Measurements from ENCODE around the gene TXLNA. TPM values are rescaled to one million over a fixed set of nuclear protein-coding genes. Genes with fewer than 3 reads are reported as not detected.
A peak's percentile ranks its signal among the peaks of the same experiment; 100 is the strongest.

Gene TXLNA
- total RNA-seq, 1 experiment from 2014 or later = 70.2 TPM

GRCh38 chr1:32178380-32179192, 889 bp upstream of the TXLNA start:
- Histone ChIP-seq H3K36me3 (replicated peaks; ENCODE audit: control insufficient read depth, insufficient read depth, low read length) (peaks cover 11% of the 10 kb centered on the region), H3K4me3 (ENCODE audit: insufficient read depth, low read depth, low read length) (no peak overlapping the region; the same call in 1 of the 2 replicates), H3K27me3 (ENCODE audit: control insufficient read depth, insufficient read depth, low read length) (no peaks in the 10 kb centered on the region)
- no peak for DNase-seq

- Histone ChIP-seq H3K4me3 (ENCODE audit: insufficient read depth, low read depth, low read length) (peak overlapping the region; percentile 75), H3K27me3 (ENCODE audit: control insufficient read depth, insufficient read depth, low read length) (no peaks in the 10 kb centered on the region), H3K36me3 (replicated peaks; ENCODE audit: control insufficient read depth, insufficient read depth, low read length) (peaks cover 13% of the 10 kb centered on the region)
- DNase-seq = no peak
Measured at GRCh38 chr1:32179193-32179442, 357 bp upstream of the TXLNA start.

GRCh38 chr1:32180186-32181060, 948 bp downstream of the TXLNA start:
- DNase-seq = peak; percentile 87

GRCh38 chr1:32181065-32181464, 1.6 kb downstream of the TXLNA start:
- H3K4me3 ChIP-seq (ENCODE audit: insufficient read depth, low read depth, low read length) = peak overlapping the region; percentile 75; the same call in 1 of the 2 replicates
- H3K27me3 ChIP-seq (ENCODE audit: control insufficient read depth, insufficient read depth, low read length) = no peaks in the 10 kb centered on the region
- no peak for DNase-seq
- H3K36me3 ChIP-seq (replicated peaks; ENCODE audit: control insufficient read depth, insufficient read depth, low read length) = peaks cover 19% of the 10 kb centered on the region

More at GRCh38 chr1:32180186-32181060, 948 bp downstream of the TXLNA start:
- Histone ChIP-seq H3K27me3 (ENCODE audit: control insufficient read depth, insufficient read depth, low read length) (no peaks in the 10 kb centered on the region), H3K36me3 (replicated peaks; ENCODE audit: control insufficient read depth, insufficient read depth, low read length) (peaks cover 19% of the 10 kb centered on the region), H3K4me3 (ENCODE audit: insufficient read depth, low read depth, low read length) (peak overlapping the region; percentile 75)

GRCh38 chr1:32181563-32181962, 2.1 kb downstream of the TXLNA start:
- Histone ChIP-seq H3K4me3 (ENCODE audit: insufficient read depth, low read depth, low read length) (no peak overlapping the region), H3K27me3 (ENCODE audit: control insufficient read depth, insufficient read depth, low read length) (no peaks in the 10 kb centered on the region), H3K36me3 (replicated peaks; ENCODE audit: control insufficient read depth, insufficient read depth, low read length) (peaks cover 23% of the 10 kb centered on the region)
- no peak for DNase-seq

- peaks cover 26% of the 10 kb centered on the region for H3K36me3 ChIP-seq (replicated peaks; ENCODE audit: control insufficient read depth, insufficient read depth, low read length)
- no peaks in the 10 kb centered on the region for H3K27me3 ChIP-seq (ENCODE audit: control insufficient read depth, insufficient read depth, low read length)
- DNase-seq = no peak
- H3K4me3 ChIP-seq (ENCODE audit: insufficient read depth, low read depth, low read length) = no peak overlapping the region
Measured at GRCh38 chr1:32182060-32182459, 2.6 kb downstream of the TXLNA start.

- H3K4me3 ChIP-seq (ENCODE audit: insufficient read depth, low read depth, low read length) = no peak overlapping the region
- DNase-seq = no peak
- H3K27me3 ChIP-seq (ENCODE audit: control insufficient read depth, insufficient read depth, low read length) = no peaks in the 10 kb centered on the region
- peaks cover 44% of the 10 kb centered on the region for H3K36me3 ChIP-seq (replicated peaks; ENCODE audit: control insufficient read depth, insufficient read depth, low read length)
Measured at GRCh38 chr1:32184650-32185049, 5.2 kb downstream of the TXLNA start.

- Histone ChIP-seq H3K4me3 (ENCODE audit: insufficient read depth, low read depth, low read length) (no peak overlapping the region), H3K27me3 (ENCODE audit: control insufficient read depth, insufficient read depth, low read length) (no peaks in the 10 kb centered on the region), H3K36me3 (replicated peaks; ENCODE audit: control insufficient read depth, insufficient read depth, low read length) (peaks cover 54% of the 10 kb centered on the region)
- no peak for DNase-seq
Measured at GRCh38 chr1:32186077-32186476, 6.6 kb downstream of the TXLNA start.

- Histone ChIP-seq H3K36me3 (replicated peaks; ENCODE audit: control insufficient read depth, insufficient read depth, low read length) (peaks cover 54% of the 10 kb centered on the region), H3K4me3 (ENCODE audit: insufficient read depth, low read depth, low read length) (no peak overlapping the region), H3K27me3 (ENCODE audit: control insufficient read depth, insufficient read depth, low read length) (no peaks in the 10 kb centered on the region)
- DNase-seq = no peak
Measured at GRCh38 chr1:32186491-32186890, 7.0 kb downstream of the TXLNA start.

GRCh38 chr1:32187850-32188249, 8.4 kb downstream of the TXLNA start:
- Histone ChIP-seq H3K36me3 (replicated peaks; ENCODE audit: control insufficient read depth, insufficient read depth, low read length) (peaks cover 62% of the 10 kb centered on the region), H3K27me3 (ENCODE audit: control insufficient read depth, insufficient read depth, low read length) (no peaks in the 10 kb centered on the region), H3K4me3 (ENCODE audit: insufficient read depth, low read depth, low read length) (no peak overlapping the region)
- peak; percentile 20 for DNase-seq

GRCh38 chr1:32192220-32192948, 12.9 kb downstream of the TXLNA start:
- no peak for DNase-seq
- H3K36me3 ChIP-seq (replicated peaks; ENCODE audit: control insufficient read depth, insufficient read depth, low read length) = peaks cover 75% of the 10 kb centered on the region
- no peak overlapping the region for H3K4me3 ChIP-seq (ENCODE audit: insufficient read depth, low read depth, low read length)
- no peaks in the 10 kb centered on the region for H3K27me3 ChIP-seq (ENCODE audit: control insufficient read depth, insufficient read depth, low read length)

- H3K4me3 ChIP-seq (ENCODE audit: insufficient read depth, low read depth, low read length) = no peak overlapping the region
- no peaks in the 10 kb centered on the region for H3K27me3 ChIP-seq (ENCODE audit: control insufficient read depth, insufficient read depth, low read length)
- DNase-seq = peak; percentile 22
- peaks cover 57% of the 10 kb centered on the region for H3K36me3 ChIP-seq (replicated peaks; ENCODE audit: control insufficient read depth, insufficient read depth, low read length)
Measured at GRCh38 chr1:32194984-32195383, 15.5 kb downstream of the TXLNA start.

- Histone ChIP-seq H3K4me3 (ENCODE audit: insufficient read depth, low read depth, low read length) (no peak overlapping the region), H3K36me3 (replicated peaks; ENCODE audit: control insufficient read depth, insufficient read depth, low read length) (peaks cover 52% of the 10 kb centered on the region), H3K27me3 (ENCODE audit: control insufficient read depth, insufficient read depth, low read length) (no peaks in the 10 kb centered on the region)
- DNase-seq = no peak
Measured at GRCh38 chr1:32195531-32195930, 16.1 kb downstream of the TXLNA start.

GRCh38 chr1:32195972-32196823, 16.7 kb downstream of the TXLNA start:
- H3K27me3 ChIP-seq (ENCODE audit: control insufficient read depth, insufficient read depth, low read length) = no peaks in the 10 kb centered on the region
- H3K4me3 ChIP-seq (ENCODE audit: insufficient read depth, low read depth, low read length) = no peak overlapping the region
- DNase-seq = no peak
- H3K36me3 ChIP-seq (replicated peaks; ENCODE audit: control insufficient read depth, insufficient read depth, low read length) = peaks cover 49% of the 10 kb centered on the region

All from H7 (cell line).